H9 (cell line): ENCODE results near the gene HSPB8. TPM values are rescaled to one million over a fixed set of nuclear protein-coding genes. Genes with fewer than 3 reads are reported as not detected.

Experiments
- DNase-seq: peaks from one replicate; pipeline ENCODE4 v3.0.0-alpha.2; 2017
- H2AFZ ChIP-seq: one replicate; pipeline ENCODE4 v1.6.1; 2013; ENCODE audit warnings: mild to moderate bottlenecking, low read length, control low read depth, moderate library complexity
- H2AK5ac ChIP-seq: 2 replicates; pipeline ENCODE4 v1.6.1; 2013; ENCODE audit warnings: low read length, control low read depth, mixed read lengths; ENCODE audit not compliant: insufficient read length
- H2BK120ac ChIP-seq: one replicate; pipeline ENCODE4 v1.6.1; 2013; ENCODE audit warnings: low read depth, mild to moderate bottlenecking, low read length, control low read depth, inconsistent platforms; ENCODE audit not compliant: poor library complexity, severe bottlenecking
- H2BK12ac ChIP-seq: 2 replicates; pipeline ENCODE4 v1.6.1; 2013; ENCODE audit warnings: low read length, control low read depth, mixed read lengths, low read depth; ENCODE audit not compliant: insufficient read length
- H2BK15ac ChIP-seq: 2 replicates; pipeline ENCODE4 v1.6.1; 2013; ENCODE audit warnings: low read depth, low read length, control low read depth
- H2BK20ac ChIP-seq: one replicate; pipeline ENCODE4 v1.6.1; 2013; ENCODE audit warnings: low read depth, mild to moderate bottlenecking, low read length, control low read depth, inconsistent platforms; ENCODE audit not compliant: poor library complexity, severe bottlenecking
- H2BK5ac ChIP-seq: 2 replicates; pipeline ENCODE4 v1.6.1; 2013; ENCODE audit warnings: low read length, control low read depth, mixed read lengths; ENCODE audit not compliant: insufficient read length
- H3K14ac ChIP-seq: 2 replicates; pipeline ENCODE4 v1.6.1; 2013; ENCODE audit warnings: low read length, control low read depth; ENCODE audit not compliant: insufficient read depth
- H3K18ac ChIP-seq: 2 replicates; pipeline ENCODE4 v1.6.1; 2013; ENCODE audit warnings: low read depth, mild to moderate bottlenecking, mixed read lengths, low read length, control low read depth; ENCODE audit not compliant: insufficient read length
- H3K23ac ChIP-seq: 2 replicates; pipeline ENCODE4 v1.6.1; 2013; ENCODE audit warnings: low read length, control low read depth, mixed read lengths, low read depth; ENCODE audit not compliant: insufficient read length
- H3K23me2 ChIP-seq: 2 replicates; pipeline ENCODE4 v1.6.1; 2013; ENCODE audit warnings: low read depth, mild to moderate bottlenecking, mixed read lengths, low read length, control low read depth; ENCODE audit not compliant: insufficient read length, poor library complexity, severe bottlenecking
- H3K27ac ChIP-seq: 2 replicates; pipeline ENCODE4 v1.5.1; 2013; ENCODE audit warnings: low read length, control low read depth, mixed read lengths, low read depth; ENCODE audit not compliant: insufficient read length
- H3K27me3 ChIP-seq: 2 replicates; pipeline ENCODE4 v1.6.1; 2013; ENCODE audit warnings: low read length, control low read depth, inconsistent platforms; ENCODE audit not compliant: insufficient read depth
- H3K4ac ChIP-seq: 2 replicates; pipeline ENCODE4 v1.6.1; 2013; ENCODE audit warnings: low read depth, mild to moderate bottlenecking, control low read depth, inconsistent platforms, low read length, moderate library complexity
- H3K4me1 ChIP-seq: 2 replicates; pipeline ENCODE4 v1.6.1; 2013; ENCODE audit warnings: low read length, control low read depth, inconsistent platforms; ENCODE audit not compliant: insufficient read depth
- H3K4me2 ChIP-seq: 2 replicates; pipeline ENCODE4 v1.6.1; 2013; ENCODE audit warnings: low read length, control low read depth, mixed read lengths; ENCODE audit not compliant: insufficient read length, insufficient read depth
- H3K56ac ChIP-seq: 2 replicates; pipeline ENCODE4 v1.6.1; 2013; ENCODE audit warnings: low read depth, mild to moderate bottlenecking, mixed read lengths, low read length, control low read depth; ENCODE audit not compliant: insufficient read length
- H3K79me1 ChIP-seq: 2 replicates; pipeline ENCODE4 v1.6.1; 2013; ENCODE audit warnings: low read depth, mild to moderate bottlenecking, moderate library complexity, low read length, control low read depth, inconsistent platforms; ENCODE audit not compliant: insufficient read depth, poor library complexity, severe bottlenecking
- H3K79me2 ChIP-seq: 2 replicates; pipeline ENCODE4 v1.6.1; 2013; ENCODE audit warnings: low read length, control low read depth, inconsistent platforms; ENCODE audit not compliant: insufficient read depth
- H3K9ac ChIP-seq: 2 replicates; pipeline ENCODE4 v1.6.1; 2013; ENCODE audit warnings: low read length, control low read depth, mixed read lengths; ENCODE audit not compliant: insufficient read length; ENCODE audit errors: extremely low read depth
- H3K9me3 ChIP-seq: one replicate; pipeline ENCODE4 v1.6.1; 2013; ENCODE audit warnings: low read depth, low read length, inconsistent platforms; ENCODE audit not compliant: control insufficient read depth
- H3T11ph ChIP-seq: one replicate; pipeline ENCODE4 v1.6.1; 2013; ENCODE audit warnings: mild to moderate bottlenecking, low read length, control low read depth, inconsistent platforms
- H4K20me1 ChIP-seq: one replicate; pipeline ENCODE4 v1.6.1; 2013; ENCODE audit not compliant: control insufficient read depth, insufficient read length, insufficient read depth
- H4K5ac ChIP-seq: 2 replicates; pipeline ENCODE4 v1.6.1; 2013; ENCODE audit warnings: low read depth, mild to moderate bottlenecking, mixed read lengths, low read length, control low read depth; ENCODE audit not compliant: insufficient read length
- H4K8ac ChIP-seq: replicated peaks from 2 replicates; pipeline ENCODE4 v1.6.1; 2013; ENCODE audit warnings: low read length, control low read depth, mixed read lengths, low read depth; ENCODE audit not compliant: insufficient read length
- H4K91ac ChIP-seq: 2 replicates; pipeline ENCODE4 v1.6.1; 2013; ENCODE audit warnings: low read depth, mild to moderate bottlenecking, moderate library complexity, mixed read lengths, low read length, control low read depth; ENCODE audit not compliant: insufficient read length
- H3K27ac Mint-ChIP-seq, 3 experiments: 2 replicates in 2 of 3; 3 replicates in 1 of 3; pipeline ENCODE4 v1.8.0; 2020 to 2021; ENCODE audit warnings: mixed read lengths in 3 of 3, mild to moderate bottlenecking in 1 of 3, moderate library complexity in 1 of 3
- H3K27me3 Mint-ChIP-seq: 2 replicates; pipeline ENCODE4 v1.8.0; 2021; ENCODE audit warnings: low read depth, mild to moderate bottlenecking, moderate library complexity, mixed read lengths
- H3K36me3 Mint-ChIP-seq, 3 experiments: 2 replicates in 2 of 3; 3 replicates in 1 of 3; pipeline ENCODE4 v1.8.0; 2020 to 2021; ENCODE audit warnings: low read depth in 3 of 3, mixed read lengths in 3 of 3; ENCODE audit not compliant: insufficient read depth in 1 of 3
- H3K4me1 Mint-ChIP-seq, 2 experiments: 2 replicates each; pipeline ENCODE4 v1.8.0; 2020; ENCODE audit warnings: mixed read lengths in 2 of 2
- H3K4me3 Mint-ChIP-seq, 2 experiments: 2 replicates in 1 of 2; 3 replicates in 1 of 2; pipeline ENCODE4 v1.8.0; 2020 to 2021; ENCODE audit warnings: mild to moderate bottlenecking in 2 of 2, mixed read lengths in 2 of 2, moderate library complexity in 1 of 2
- H3K9me3 Mint-ChIP-seq, 2 experiments: 2 replicates in 1 of 2; 3 replicates in 1 of 2; pipeline ENCODE4 v1.8.0; 2020; ENCODE audit warnings: mild to moderate bottlenecking in 2 of 2, mixed read lengths in 2 of 2, moderate library complexity in 1 of 2
- WGBS: extraction: QIAGEN DNeasy Blood & Tissue Kit; methylation state at CpG from one replicate; pipeline ENCODE4 v1.1.7; 2013; ENCODE audit warnings: missing lambda C conversion rate, low lambda C conversion rate, mixed read lengths; ENCODE audit not compliant: insufficient read length; ENCODE audit errors: extremely low coverage; 5-methylcytosine and 5-hydroxymethylcytosine counted together
- total RNA-seq: library from RNA; stranded (reverse); gene quantifications from 2 replicates; pipeline ENCODE4 v1.2.1, GENCODE V29; 2021
- TF ChIP-seq, protein P1 (sequence below): fragments of 200-600 bp; sonication (generic); conservative IDR thresholded peaks from 3 replicates; pipeline ENCODE4 v1.8.0; 2021; ENCODE audit warnings: antibody characterized with exemption, mild to moderate bottlenecking

The HSPB8 gene
- total RNA-seq, 1 experiment from 2014 or later: 3.0 TPM

DNA sequence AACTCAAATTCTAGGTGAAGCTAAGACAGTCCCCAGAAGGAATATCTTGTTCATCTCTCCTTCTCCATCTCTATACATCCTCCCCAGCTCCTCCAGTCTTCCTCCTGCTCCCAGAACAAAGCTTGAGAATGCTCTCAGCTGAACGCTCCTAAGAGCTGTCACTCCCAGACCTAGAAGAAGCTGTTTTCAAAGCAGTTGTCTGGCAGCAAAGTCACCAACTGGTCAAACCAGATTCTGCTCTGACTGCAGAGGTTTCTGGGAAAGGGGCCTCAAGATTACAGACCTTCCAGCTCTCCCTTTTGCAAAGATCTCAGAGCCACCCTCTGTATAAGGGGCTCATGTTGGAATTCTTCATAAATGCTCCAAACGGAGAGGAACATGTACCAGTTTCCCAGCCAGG lies 9.6 kb upstream of the HSPB8 start:
- Histone ChIP-seq H3K4me2 (no peak overlapping the region), H3K4ac (no peak overlapping the region), H3K9ac (no peak overlapping the region), H3K79me2 (no peaks in the 10 kb centered on the region), H2BK20ac (no peak overlapping the region), H4K8ac (no peak overlapping the region), H3K27ac (no peak overlapping the region), H3K56ac (no peak overlapping the region), H3K79me1 (no peaks in the 10 kb centered on the region), H3K4me1 (peaks cover 4% of the 10 kb centered on the region; the same call in 1 of the 2 replicates), H2BK12ac (no peak overlapping the region), H3K18ac (no peak overlapping the region), H2BK120ac (no peak overlapping the region), H2AK5ac (no peak overlapping the region), H3K23me2 (no peaks in the 10 kb centered on the region), H2BK15ac (no peak overlapping the region; the same call in 1 of the 2 replicates), H2AFZ (no peak overlapping the region), H3K23ac (no peak overlapping the region), H2BK5ac (no peak overlapping the region), H4K5ac (no peak overlapping the region), H4K20me1 (no peaks in the 10 kb centered on the region), H3K27me3 (no peaks in the 10 kb centered on the region), H3K9me3 (no peaks in the 10 kb centered on the region), H3K14ac (no peak overlapping the region), H3T11ph (no peak overlapping the region), H4K91ac (no peak overlapping the region)
- Mint-ChIP-seq H3K4me1 (peaks cover 25 to 33% of the 10 kb centered on the region in 2 experiments), H3K9me3 (peaks cover 0 to 2% of the 10 kb centered on the region in 2 experiments; a peak in 1 of 5 replicates), H3K4me3 (no peak overlapping the region), H3K36me3 (peaks cover 3 to 8% (median 3%) of the 10 kb centered on the region in 3 experiments; a peak in 2 of 7 replicates), H3K27me3 (peaks cover 18% of the 10 kb centered on the region), H3K27ac (no peak overlapping the region)
- whole genome bisulfite sequencing: no CpG with 5 or more reads among the region's 2 CpGs
- TF ChIP-seq, protein P1, sequence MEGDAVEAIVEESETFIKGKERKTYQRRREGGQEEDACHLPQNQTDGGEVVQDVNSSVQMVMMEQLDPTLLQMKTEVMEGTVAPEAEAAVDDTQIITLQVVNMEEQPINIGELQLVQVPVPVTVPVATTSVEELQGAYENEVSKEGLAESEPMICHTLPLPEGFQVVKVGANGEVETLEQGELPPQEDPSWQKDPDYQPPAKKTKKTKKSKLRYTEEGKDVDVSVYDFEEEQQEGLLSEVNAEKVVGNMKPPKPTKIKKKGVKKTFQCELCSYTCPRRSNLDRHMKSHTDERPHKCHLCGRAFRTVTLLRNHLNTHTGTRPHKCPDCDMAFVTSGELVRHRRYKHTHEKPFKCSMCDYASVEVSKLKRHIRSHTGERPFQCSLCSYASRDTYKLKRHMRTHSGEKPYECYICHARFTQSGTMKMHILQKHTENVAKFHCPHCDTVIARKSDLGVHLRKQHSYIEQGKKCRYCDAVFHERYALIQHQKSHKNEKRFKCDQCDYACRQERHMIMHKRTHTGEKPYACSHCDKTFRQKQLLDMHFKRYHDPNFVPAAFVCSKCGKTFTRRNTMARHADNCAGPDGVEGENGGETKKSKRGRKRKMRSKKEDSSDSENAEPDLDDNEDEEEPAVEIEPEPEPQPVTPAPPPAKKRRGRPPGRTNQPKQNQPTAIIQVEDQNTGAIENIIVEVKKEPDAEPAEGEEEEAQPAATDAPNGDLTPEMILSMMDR: no peak
- DNase-seq: no peak
